Neural progenitor cell (in vitro differentiated cells): ENCODE measurements around the gene TASOR. TPM values are rescaled to one million over a fixed set of nuclear protein-coding genes. Genes with fewer than 3 reads are reported as not detected.

ENCODE experiments used
- DNase-seq: peaks from one replicate; pipeline ENCODE4 v3.0.0-alpha.2; 2016; ENCODE audit warnings: low spot score
- H2AFZ ChIP-seq: fragments of 200-600 bp; sonication (generic); replicated peaks from 2 replicates; pipeline ENCODE4 v1.6.1; 2016; ENCODE audit warnings: antibody characterized with exemption
- H3F3A ChIP-seq: fragments of 200-600 bp; sonication (generic); 2 replicates; pipeline ENCODE4 v1.6.1; 2016; ENCODE audit warnings: antibody characterized with exemption, low read depth
- H3K27ac ChIP-seq: fragments of 200-600 bp; sonication (generic); 2 replicates; pipeline ENCODE4 v1.5.1; 2016; ENCODE audit warnings: mild to moderate bottlenecking
- H3K27me3 ChIP-seq: fragments of 200-600 bp; sonication (generic); 2 replicates; pipeline ENCODE4 v1.6.1; 2016; ENCODE audit warnings: mild to moderate bottlenecking, moderate library complexity
- H3K36me3 ChIP-seq: fragments of 200-600 bp; sonication (generic); 2 replicates; pipeline ENCODE4 v1.5.1; 2016
- H3K4me1 ChIP-seq: fragments of 200-600 bp; sonication (generic); 2 replicates; pipeline ENCODE4 v1.6.1; 2016; ENCODE audit warnings: mixed run types
- H3K4me2 ChIP-seq: fragments of 200-600 bp; sonication (generic); 2 replicates; pipeline ENCODE4 v1.6.1; 2016
- H3K4me3 ChIP-seq: fragments of 200-600 bp; sonication (generic); 2 replicates; pipeline ENCODE4 v1.5.1; 2016
- H3K79me2 ChIP-seq: fragments of 200-600 bp; sonication (generic); 2 replicates; pipeline ENCODE4 v1.6.1; 2016; ENCODE audit warnings: low read depth
- H3K9ac ChIP-seq: fragments of 200-600 bp; sonication (generic); 2 replicates; pipeline ENCODE4 v1.6.1; 2016
- H3K9me3 ChIP-seq: fragments of 200-600 bp; sonication (generic); 2 replicates; pipeline ENCODE4 v1.5.1; 2016; ENCODE audit warnings: low read depth
- H4K20me1 ChIP-seq: fragments of 200-600 bp; sonication (generic); 2 replicates; pipeline ENCODE4 v1.6.1; 2016; ENCODE audit warnings: low read depth
- H3K27ac Mint-ChIP-seq: 3 replicates; pipeline ENCODE4 v1.8.0; 2021; ENCODE audit warnings: mixed read lengths
- H3K27me3 Mint-ChIP-seq: 2 replicates; pipeline ENCODE4 v1.8.0; 2022; ENCODE audit warnings: low read depth, mild to moderate bottlenecking, inconsistent platforms, moderate library complexity, mixed read lengths; ENCODE audit not compliant: insufficient read depth
- H3K36me3 Mint-ChIP-seq: 3 replicates; pipeline ENCODE4 v1.8.0; 2021; ENCODE audit warnings: mixed read lengths
- H3K4me1 Mint-ChIP-seq: 3 replicates; pipeline ENCODE4 v1.8.0; 2021; ENCODE audit warnings: mixed read lengths
- H3K4me3 Mint-ChIP-seq: 3 replicates; pipeline ENCODE4 v1.8.0; 2021; ENCODE audit warnings: mild to moderate bottlenecking, moderate library complexity, mixed read lengths
- H3K9me3 Mint-ChIP-seq: 3 replicates; pipeline ENCODE4 v1.8.0; 2020; ENCODE audit warnings: mixed read lengths
- CTCF ChIP-seq: fragments of 200-600 bp; sonication (generic); IDR thresholded peaks from 2 replicates; pipeline ENCODE4 v1.5.1; 2017; ENCODE audit warnings: antibody characterized with exemption, mild to moderate bottlenecking
- EZH2 ChIP-seq: fragments of 200-600 bp; sonication (generic); IDR thresholded peaks from 2 replicates; pipeline ENCODE4 v1.6.1; 2017; ENCODE audit warnings: antibody characterized with exemption, mild to moderate bottlenecking, moderate library complexity
- EZH2phosphoT487 ChIP-seq: fragments of 200-600 bp; sonication (generic); IDR thresholded peaks from 2 replicates; pipeline ENCODE4 v1.6.1; 2017; ENCODE audit warnings: antibody characterized with exemption
- total RNA-seq: library from RNA; depleted of rRNA; stranded (reverse); fragments of >200 nt; gene quantifications from 2 replicates; pipeline ENCODE4 v1.2.3, GENCODE V29; 2015; ENCODE audit warnings: low replicate concordance

Gene TASOR
- total RNA-seq, 1 donor from 2014 or later = 141 TPM

DNA sequence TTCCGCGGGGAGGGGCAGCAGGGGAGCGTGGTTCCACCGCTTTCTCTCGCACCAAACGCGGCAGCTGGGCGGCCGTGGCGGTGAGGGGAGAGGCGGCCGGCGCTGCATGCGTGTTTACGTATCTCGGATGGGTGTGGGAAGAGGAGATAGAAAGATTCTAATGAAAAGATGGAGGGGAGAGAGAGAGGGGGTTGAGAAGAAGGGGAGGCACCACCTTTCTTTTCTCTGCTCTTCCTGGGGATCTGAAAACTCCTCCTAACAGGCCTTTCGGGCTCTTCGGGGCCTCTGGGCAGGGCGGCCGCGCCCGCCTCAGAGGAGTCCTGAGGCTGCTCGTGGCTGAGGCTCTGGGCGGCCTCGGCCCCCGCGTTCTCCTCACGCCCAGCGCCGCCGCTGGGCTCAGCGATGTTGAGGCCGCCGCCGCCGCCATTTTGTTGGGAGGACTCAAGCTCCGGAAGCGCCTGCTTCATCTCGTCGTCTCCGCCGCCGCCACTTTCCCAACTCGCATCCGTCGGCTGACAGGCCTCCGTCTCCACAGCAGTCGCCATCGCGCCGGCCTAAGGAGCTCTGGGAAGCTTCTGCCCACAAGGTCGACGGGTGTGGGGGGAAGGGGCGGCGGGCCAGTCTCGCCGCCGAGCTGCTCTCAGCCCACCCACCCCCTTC lies 473 bp downstream of the TASOR start:
- H3K4me3 ChIP-seq = peak overlapping the region; percentile 75
- H3K27ac Mint-ChIP-seq = peak overlapping the region; percentile 95
- peak overlapping the region; percentile 95 for H2AFZ ChIP-seq
- peak overlapping the region; percentile 87 for H3K27ac ChIP-seq
- peaks cover 7% of the 10 kb centered on the region for H3K27me3 ChIP-seq
- H3K36me3 ChIP-seq = peaks cover 7% of the 10 kb centered on the region
- H3K4me2 ChIP-seq = peak overlapping the region; percentile 82
- H3K9me3 ChIP-seq = peaks cover 10% of the 10 kb centered on the region
- peak overlapping the region; percentile 59 for H3K9ac ChIP-seq
- H3K4me3 Mint-ChIP-seq = peak overlapping the region; percentile 93
- peaks cover 50% of the 10 kb centered on the region for H3K79me2 ChIP-seq
- H3K27me3 Mint-ChIP-seq = no peaks in the 10 kb centered on the region
- peaks cover 18% of the 10 kb centered on the region for H3F3A ChIP-seq
- H3K9me3 Mint-ChIP-seq = peaks cover 35% of the 10 kb centered on the region
- DNase-seq = peak; percentile 91
- H4K20me1 ChIP-seq = peaks cover 29% of the 10 kb centered on the region
- peaks cover 29% of the 10 kb centered on the region for H3K4me1 ChIP-seq
- H3K36me3 Mint-ChIP-seq = peaks cover 43% of the 10 kb centered on the region
- no peak for TF ChIP-seq EZH2
- no peak for TF ChIP-seq CTCF
- no peak for TF ChIP-seq EZH2phosphoT487
- peaks cover 14% of the 10 kb centered on the region for H3K4me1 Mint-ChIP-seq

- no peaks in the 10 kb centered on the region for H3K27me3 Mint-ChIP-seq
- H3K36me3 Mint-ChIP-seq = peaks cover 47% of the 10 kb centered on the region
Observed at GRCh38 chr3:56681984-56682461, 1.0 kb downstream of the TASOR start.

GRCh38 chr3:56680054-56680580 lies 2.9 kb downstream of the TASOR start:
- peaks cover 35% of the 10 kb centered on the region for H3K9me3 Mint-ChIP-seq
- Histone ChIP-seq H3K4me1 (peaks cover 29% of the 10 kb centered on the region), H3K9ac (no peak overlapping the region), H3K36me3 (peaks cover 7% of the 10 kb centered on the region), H3K79me2 (peaks cover 74% of the 10 kb centered on the region), H3F3A (peaks cover 18% of the 10 kb centered on the region), H3K4me2 (peak overlapping the region; percentile 82), H4K20me1 (peaks cover 29% of the 10 kb centered on the region), H3K4me3 (peak overlapping the region; percentile 75), H3K9me3 (peaks cover 10% of the 10 kb centered on the region), H3K27me3 (peaks cover 7% of the 10 kb centered on the region), H3K27ac (no peak overlapping the region), H2AFZ (no peak overlapping the region)
- TF ChIP-seq EZH2phosphoT487 (no peak), EZH2 (no peak)
- H3K27me3 Mint-ChIP-seq = no peaks in the 10 kb centered on the region
- peaks cover 14% of the 10 kb centered on the region for H3K4me1 Mint-ChIP-seq
- no peak for DNase-seq
- H3K4me3 Mint-ChIP-seq = no peak overlapping the region
- no peak overlapping the region for H3K27ac Mint-ChIP-seq
- H3K36me3 Mint-ChIP-seq = peaks cover 59% of the 10 kb centered on the region

More at GRCh38 chr3:56681984-56682461, 1.0 kb downstream of the TASOR start:
- Histone ChIP-seq H4K20me1 (peaks cover 29% of the 10 kb centered on the region), H3K4me1 (peaks cover 29% of the 10 kb centered on the region), H3K4me3 (peak overlapping the region; percentile 75), H3K36me3 (peaks cover 7% of the 10 kb centered on the region), H3K9me3 (peaks cover 10% of the 10 kb centered on the region), H3K9ac (peak overlapping the region; percentile 59), H3K27ac (peak overlapping the region; percentile 87), H3K4me2 (peak overlapping the region; percentile 82), H3K27me3 (peaks cover 7% of the 10 kb centered on the region), H2AFZ (peak overlapping the region; percentile 95), H3K79me2 (peaks cover 55% of the 10 kb centered on the region), H3F3A (peaks cover 18% of the 10 kb centered on the region)
- Mint-ChIP-seq H3K27ac (peak overlapping the region; percentile 95), H3K4me1 (peaks cover 14% of the 10 kb centered on the region), H3K4me3 (peak overlapping the region; percentile 93), H3K9me3 (peaks cover 35% of the 10 kb centered on the region)
- TF ChIP-seq CTCF (no peak), EZH2 (no peak), EZH2phosphoT487 (no peak)
- peak; percentile 81 for DNase-seq

DNA sequence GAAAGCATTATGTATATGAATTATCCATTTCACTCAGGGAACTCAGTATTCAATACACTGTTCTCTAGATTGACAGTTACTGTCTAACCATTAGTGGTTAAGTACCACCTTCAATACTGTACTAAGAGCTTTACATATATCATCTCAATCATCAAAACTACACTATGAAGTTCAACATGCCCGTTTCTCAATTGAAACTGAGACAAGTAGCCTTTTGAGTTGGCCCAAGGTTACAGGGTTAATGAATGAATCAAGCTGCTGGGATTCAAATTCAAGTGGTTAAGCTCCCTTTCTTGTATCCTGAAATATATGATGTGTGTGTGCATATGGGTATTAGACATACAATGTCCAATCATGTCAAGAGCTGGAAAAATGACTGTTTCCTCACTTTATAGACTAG lies 5.8 kb downstream of the TASOR start:
- TF ChIP-seq CTCF = no peak
- TF ChIP-seq EZH2phosphoT487 = no peak
- TF ChIP-seq EZH2 = no peak
- H3K79me2 ChIP-seq = peaks cover 91% of the 10 kb centered on the region
- H3K4me1 ChIP-seq = peaks cover 29% of the 10 kb centered on the region
- Mint-ChIP-seq H3K36me3 (peaks cover 51% of the 10 kb centered on the region), H3K9me3 (peaks cover 26% of the 10 kb centered on the region), H3K4me3 (no peak overlapping the region), H3K4me1 (peaks cover 14% of the 10 kb centered on the region), H3K27me3 (no peaks in the 10 kb centered on the region), H3K27ac (no peak overlapping the region)
- no peaks in the 10 kb centered on the region for H3K9me3 ChIP-seq
- no peak overlapping the region for H2AFZ ChIP-seq
- no peak overlapping the region for H3K4me2 ChIP-seq
- H3K4me3 ChIP-seq = no peak overlapping the region
- H3K36me3 ChIP-seq = peaks cover 8% of the 10 kb centered on the region
- H3K9ac ChIP-seq = no peak overlapping the region
- H3F3A ChIP-seq = peaks cover under 1% of the 10 kb centered on the region
- peaks cover 29% of the 10 kb centered on the region for H4K20me1 ChIP-seq
- H3K27ac ChIP-seq = no peak overlapping the region
- DNase-seq = no peak
- H3K27me3 ChIP-seq = no peaks in the 10 kb centered on the region
